Activated CD4-positive, alpha-beta memory T cell treated with anti-CD3 and anti-CD28 coated beads for 36 hours (primary cell): ENCODE data around the gene TMEM130. TPM values are rescaled to one million over a fixed set of nuclear protein-coding genes. Genes with fewer than 3 reads are reported as not detected.

Experiments used
- CTCF ChIA-PET: fragments of 350-600 bp; sonication (Branson Sonifier 250); formaldehyde crosslinking; loops from one replicate; lab custom pipeline; 2021; ENCODE audit warnings: antibody characterized with exemption, inconsistent platforms; lab: Charles Lee
- POLR2A ChIA-PET: fragments of 350-600 bp; sonication (Branson Sonifier 250); formaldehyde crosslinking; loops from one replicate; lab custom pipeline; 2021; ENCODE audit warnings: antibody characterized with exemption; lab: Charles Lee
- DNase-seq: peaks from one replicate; pipeline ENCODE4 v3.0.0-alpha.2; 2020
- H3K27ac Mint-ChIP-seq: one replicate; pipeline ENCODE4 v1.8.0; 2021; ENCODE audit warnings: mixed read lengths
- H3K27me3 Mint-ChIP-seq: one replicate; pipeline ENCODE4 v1.8.0; 2021; ENCODE audit warnings: mixed read lengths
- H3K36me3 Mint-ChIP-seq: one replicate; pipeline ENCODE4 v1.8.0; 2021; ENCODE audit warnings: mixed read lengths
- H3K4me1 Mint-ChIP-seq: one replicate; pipeline ENCODE4 v1.8.0; 2021; ENCODE audit warnings: low read depth, mixed read lengths
- H3K4me3 Mint-ChIP-seq: one replicate; pipeline ENCODE4 v1.8.0; 2021; ENCODE audit warnings: mild to moderate bottlenecking, mixed read lengths
- H3K9me3 Mint-ChIP-seq: one replicate; pipeline ENCODE4 v1.8.0; 2021; ENCODE audit warnings: mixed read lengths
- intact Hi-C: fragments of 100-400 bp; cut with micrococcal nuclease; formaldehyde crosslinking; loops from one replicate; pipeline ENCODE4 v1.15.1; 2023
- total RNA-seq, 2 experiments: library from RNA; stranded (reverse); gene quantifications; one replicate each; pipeline ENCODE4 v1.2.3, GENCODE V29; 2021

TMEM130 gene, protein sequence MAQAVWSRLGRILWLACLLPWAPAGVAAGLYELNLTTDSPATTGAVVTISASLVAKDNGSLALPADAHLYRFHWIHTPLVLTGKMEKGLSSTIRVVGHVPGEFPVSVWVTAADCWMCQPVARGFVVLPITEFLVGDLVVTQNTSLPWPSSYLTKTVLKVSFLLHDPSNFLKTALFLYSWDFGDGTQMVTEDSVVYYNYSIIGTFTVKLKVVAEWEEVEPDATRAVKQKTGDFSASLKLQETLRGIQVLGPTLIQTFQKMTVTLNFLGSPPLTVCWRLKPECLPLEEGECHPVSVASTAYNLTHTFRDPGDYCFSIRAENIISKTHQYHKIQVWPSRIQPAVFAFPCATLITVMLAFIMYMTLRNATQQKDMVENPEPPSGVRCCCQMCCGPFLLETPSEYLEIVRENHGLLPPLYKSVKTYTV
- not detected for total RNA-seq

DNA sequence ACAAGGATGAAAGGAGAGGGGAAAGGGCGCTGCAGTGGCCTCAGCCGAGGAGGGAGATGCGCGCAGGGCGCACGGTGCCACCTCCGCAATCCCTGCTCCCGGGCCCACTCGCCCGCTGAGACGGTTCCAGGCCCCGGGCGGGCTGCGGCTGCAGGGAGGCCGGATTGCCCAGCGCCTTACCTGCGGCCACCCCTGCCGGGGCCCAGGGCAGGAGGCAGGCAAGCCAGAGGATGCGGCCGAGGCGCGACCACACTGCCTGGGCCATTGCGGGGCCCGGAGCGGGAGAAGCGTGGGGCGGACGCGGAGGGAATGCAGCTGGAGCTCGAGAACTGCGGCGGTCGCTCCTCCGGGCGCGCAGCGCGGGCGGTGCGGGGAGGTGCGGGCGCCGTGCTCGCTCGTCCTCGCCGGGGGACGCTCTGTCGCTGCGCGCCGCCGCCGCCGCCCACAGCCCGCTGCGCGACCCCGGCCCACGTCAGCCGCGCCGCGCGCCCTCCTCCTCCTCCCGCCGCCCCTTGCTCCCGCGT lies at the start of gene TMEM130:
Gene TMEM130 (minus strand): TSS at position 418 of the 524 bp plus-strand sequence. CDS start 153 bp downstream, at position 265.
- Mint-ChIP-seq H3K36me3 (no peaks in the 10 kb centered on the region), H3K4me3 (peak within 1 kb of the TSS; percentile 66), H3K9me3 (no peaks in the 10 kb centered on the region), H3K27ac (no peak within 1 kb of the TSS), H3K4me1 (peaks cover 2% of the 10 kb centered on the region), H3K27me3 (peaks cover 16% of the 10 kb centered on the region)
- ChIA-PET POLR2A (no interaction called here), CTCF (no interaction called here)
- intact Hi-C loops = no loop called here
- DNase-seq = no peak

DNA sequence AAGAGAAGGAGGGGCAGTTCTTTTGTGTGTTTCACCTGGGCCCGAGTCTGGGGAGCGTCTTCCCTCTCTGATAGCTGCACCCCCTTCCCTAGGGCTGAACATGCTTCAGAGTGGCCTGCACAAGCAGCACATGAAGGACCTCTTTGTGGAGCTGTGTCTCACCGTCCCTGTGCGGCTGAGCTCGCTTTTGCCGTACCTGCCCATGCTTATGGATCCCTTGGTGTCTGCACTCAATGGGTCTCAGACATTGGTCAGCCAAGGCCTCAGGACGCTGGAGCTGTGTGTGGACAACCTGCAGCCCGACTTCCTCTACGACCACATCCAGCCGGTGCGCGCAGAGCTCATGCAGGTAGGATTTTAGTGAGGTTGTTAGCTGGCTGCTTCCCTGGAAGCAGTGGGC lies 47.5 kb upstream of the TMEM130 start:
- H3K36me3 Mint-ChIP-seq = peaks cover 53% of the 10 kb centered on the region
- no peak overlapping the region for H3K4me3 Mint-ChIP-seq
- H3K27me3 Mint-ChIP-seq = no peaks in the 10 kb centered on the region
- no peak for DNase-seq
- ChIA-PET POLR2A (no interaction called here), CTCF (no interaction called here)
- H3K9me3 Mint-ChIP-seq = no peaks in the 10 kb centered on the region
- intact Hi-C loops = no loop called here
- no peak overlapping the region for H3K27ac Mint-ChIP-seq
- no peaks in the 10 kb centered on the region for H3K4me1 Mint-ChIP-seq

DNA sequence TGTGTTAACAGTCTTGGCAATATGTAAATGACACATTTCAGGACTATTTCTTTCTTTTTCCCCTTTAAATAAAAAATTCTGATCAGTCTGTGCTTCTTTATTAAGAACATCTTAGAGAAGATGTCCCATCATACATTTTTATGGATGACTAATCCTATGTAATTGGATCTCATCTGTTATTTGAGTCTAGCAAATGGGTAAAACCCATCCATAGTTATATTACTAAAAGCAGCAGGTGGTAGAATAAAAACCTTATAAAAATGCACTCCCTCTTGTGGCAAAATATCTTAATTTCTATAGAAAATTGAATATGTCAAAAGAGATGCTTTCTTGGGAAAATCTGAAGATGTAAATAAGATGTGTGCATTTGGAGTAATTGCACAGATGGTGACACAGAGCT lies 43.8 kb upstream of the TMEM130 start:
- ChIA-PET CTCF (no interaction called here), POLR2A (no interaction called here)
- no peak overlapping the region for H3K4me3 Mint-ChIP-seq
- intact Hi-C loops = no loop called here
- H3K4me1 Mint-ChIP-seq = no peaks in the 10 kb centered on the region
- no peaks in the 10 kb centered on the region for H3K9me3 Mint-ChIP-seq
- H3K27ac Mint-ChIP-seq = no peak overlapping the region
- DNase-seq = no peak
- H3K36me3 Mint-ChIP-seq = peaks cover 59% of the 10 kb centered on the region
- no peaks in the 10 kb centered on the region for H3K27me3 Mint-ChIP-seq

DNA sequence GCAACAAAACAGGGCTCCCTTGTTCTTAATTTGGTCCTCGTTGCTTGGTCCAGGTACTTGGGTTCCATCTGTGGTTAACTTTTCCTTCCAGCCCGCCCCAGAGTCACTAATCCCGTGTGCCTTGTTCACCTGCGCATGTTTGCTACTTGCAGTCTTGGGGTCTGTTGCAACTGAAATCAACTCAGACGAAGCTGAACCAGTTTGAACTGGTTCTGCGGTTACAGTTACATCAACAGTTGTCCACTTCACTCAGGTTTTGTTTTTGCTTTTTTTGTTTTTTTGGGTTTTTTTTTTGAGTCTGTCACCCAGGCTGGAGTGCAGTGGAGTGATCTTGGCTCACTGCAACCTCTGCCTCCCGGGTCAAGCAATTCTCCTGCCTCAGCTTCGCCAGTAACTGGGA lies 43.2 kb upstream of the TMEM130 start:
- Mint-ChIP-seq H3K4me3 (no peak overlapping the region), H3K27me3 (no peaks in the 10 kb centered on the region), H3K9me3 (no peaks in the 10 kb centered on the region), H3K36me3 (peaks cover 61% of the 10 kb centered on the region), H3K4me1 (no peaks in the 10 kb centered on the region), H3K27ac (no peak overlapping the region)
- intact Hi-C loops = no loop called here
- POLR2A ChIA-PET = no interaction called here
- DNase-seq = no peak
- CTCF ChIA-PET = no interaction called here

DNA sequence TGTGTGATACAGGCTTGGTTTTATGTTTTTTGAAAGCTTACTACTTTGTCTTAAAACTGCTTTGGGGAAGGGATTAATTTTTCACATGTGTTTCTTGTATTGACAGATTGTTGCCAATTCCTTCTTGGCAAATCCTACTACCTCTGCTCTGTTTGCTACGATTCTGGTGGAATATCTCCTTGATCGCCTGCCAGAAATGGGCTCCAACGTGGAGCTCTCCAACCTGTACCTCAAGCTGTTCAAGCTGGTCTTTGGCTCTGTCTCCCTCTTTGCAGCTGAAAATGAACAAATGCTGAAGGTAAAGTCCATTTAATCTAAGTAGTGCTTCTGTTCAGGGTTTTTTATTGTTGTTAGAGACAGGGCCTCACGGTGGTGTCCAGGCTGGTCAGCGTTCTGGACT lies 42.1 kb upstream of the TMEM130 start:
- no peak overlapping the region for H3K4me3 Mint-ChIP-seq
- DNase-seq = no peak
- no peaks in the 10 kb centered on the region for H3K4me1 Mint-ChIP-seq
- H3K36me3 Mint-ChIP-seq = peaks cover 59% of the 10 kb centered on the region
- no peaks in the 10 kb centered on the region for H3K9me3 Mint-ChIP-seq
- ChIA-PET CTCF (no interaction called here), POLR2A (interaction anchor here (0.6 kb wide), 1 partner anchor 205 kb away, joined by 3 read pairs; no protein-coding TSS in a partner anchor)
- intact Hi-C loops = no loop called here
- H3K27ac Mint-ChIP-seq = no peak overlapping the region
- H3K27me3 Mint-ChIP-seq = no peaks in the 10 kb centered on the region

DNA sequence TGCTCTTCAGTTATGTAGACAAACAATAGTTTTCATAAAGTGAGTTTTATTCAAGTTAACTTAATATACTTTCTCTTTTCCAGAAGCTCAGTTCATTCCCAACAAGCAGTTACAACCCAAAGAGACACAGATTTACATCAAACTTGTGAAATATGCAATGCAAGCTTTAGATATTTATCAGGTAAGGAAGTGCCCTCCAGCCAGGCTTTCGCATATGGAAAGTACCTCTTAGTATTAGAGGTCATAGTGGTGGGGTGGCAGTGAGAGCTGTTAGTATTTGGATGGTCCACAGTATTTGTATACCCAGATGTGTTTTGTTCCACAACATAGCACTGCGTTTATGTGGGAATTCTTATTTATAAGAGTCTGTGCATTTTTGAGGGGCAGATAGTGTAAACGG lies 40.6 kb upstream of the TMEM130 start:
- H3K27ac Mint-ChIP-seq = no peak overlapping the region
- no peaks in the 10 kb centered on the region for H3K4me1 Mint-ChIP-seq
- no peak overlapping the region for H3K4me3 Mint-ChIP-seq
- POLR2A ChIA-PET = no interaction called here
- DNase-seq = no peak
- CTCF ChIA-PET = no interaction called here
- no peaks in the 10 kb centered on the region for H3K27me3 Mint-ChIP-seq
- H3K36me3 Mint-ChIP-seq = peaks cover 56% of the 10 kb centered on the region
- H3K9me3 Mint-ChIP-seq = no peaks in the 10 kb centered on the region
- intact Hi-C loops = no loop called here

DNA sequence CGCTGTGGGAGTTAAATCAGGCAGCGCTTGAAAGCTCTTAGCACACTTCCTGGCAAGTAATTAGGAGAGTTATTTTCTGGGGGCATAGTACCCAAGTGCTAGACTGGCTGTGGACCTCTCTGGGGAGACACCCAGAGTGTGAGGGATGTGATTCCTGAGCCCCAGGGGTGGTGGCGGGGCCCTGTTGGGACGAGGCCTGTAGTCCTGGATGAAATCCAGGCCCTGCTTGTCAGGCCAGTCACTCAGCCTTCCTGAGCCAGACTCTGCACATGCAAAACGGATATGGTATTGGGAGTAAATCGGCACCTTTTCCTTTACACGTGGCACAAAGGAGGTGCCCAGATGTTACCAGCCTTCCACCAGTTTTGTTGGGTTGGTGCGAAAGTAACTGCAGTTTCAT lies 39.7 kb upstream of the TMEM130 start:
- ChIA-PET POLR2A (no interaction called here), CTCF (interaction anchor here (1.2 kb wide), 1 partner anchor 404 kb away, joined by 3 read pairs; no protein-coding TSS in a partner anchor)
- H3K36me3 Mint-ChIP-seq = peaks cover 63% of the 10 kb centered on the region
- H3K9me3 Mint-ChIP-seq = no peaks in the 10 kb centered on the region
- no peaks in the 10 kb centered on the region for H3K27me3 Mint-ChIP-seq
- no peak overlapping the region for H3K27ac Mint-ChIP-seq
- intact Hi-C loops = no loop called here
- H3K4me3 Mint-ChIP-seq = no peak overlapping the region
- no peak for DNase-seq
- H3K4me1 Mint-ChIP-seq = no peaks in the 10 kb centered on the region

DNA sequence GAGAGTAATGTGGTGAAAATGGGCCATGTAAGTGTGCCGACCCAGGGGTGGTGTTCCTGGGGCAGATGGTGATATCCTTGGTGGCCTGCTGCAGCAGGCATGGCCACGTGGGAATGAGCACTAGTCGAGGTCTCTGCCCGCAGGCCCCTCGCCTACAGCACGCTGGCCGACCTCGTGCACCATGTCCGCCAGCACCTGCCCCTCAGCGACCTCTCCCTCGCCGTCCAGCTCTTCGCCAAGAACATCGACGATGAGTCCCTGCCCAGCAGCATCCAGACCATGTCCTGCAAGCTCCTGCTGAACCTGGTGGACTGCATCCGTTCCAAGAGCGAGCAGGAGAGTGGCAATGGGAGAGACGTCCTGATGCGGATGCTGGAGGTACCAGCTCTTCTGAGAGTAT lies 38.8 kb upstream of the TMEM130 start:
- no peaks in the 10 kb centered on the region for H3K4me1 Mint-ChIP-seq
- intact Hi-C loops = no loop called here
- H3K36me3 Mint-ChIP-seq = peaks cover 64% of the 10 kb centered on the region
- H3K9me3 Mint-ChIP-seq = no peaks in the 10 kb centered on the region
- no peak overlapping the region for H3K4me3 Mint-ChIP-seq
- DNase-seq = no peak
- no peak overlapping the region for H3K27ac Mint-ChIP-seq
- POLR2A ChIA-PET = no interaction called here
- H3K27me3 Mint-ChIP-seq = no peaks in the 10 kb centered on the region
- CTCF ChIA-PET = interaction anchor here (1.2 kb wide), 1 partner anchor 405 kb away, joined by 3 read pairs; no protein-coding TSS in a partner anchor

DNA sequence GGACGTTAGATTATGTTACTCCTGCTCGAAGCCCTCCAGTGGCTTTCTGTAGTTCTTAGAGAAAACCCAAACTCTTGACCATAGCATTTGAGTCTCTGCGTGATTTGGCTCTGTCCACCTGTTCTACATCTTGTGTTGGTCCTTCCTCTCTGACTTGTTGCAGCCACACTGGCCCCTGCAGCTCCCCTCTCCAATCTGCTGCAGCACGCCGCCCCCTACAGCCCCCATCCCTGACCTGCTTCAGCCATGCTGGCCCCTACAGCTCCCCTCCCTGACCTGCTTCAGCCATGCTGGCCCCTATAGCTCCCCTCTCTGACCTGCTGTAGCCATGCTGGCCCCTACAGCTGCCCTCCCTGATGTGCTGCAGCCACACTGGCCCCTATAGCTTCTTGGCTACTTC lies 37.8 kb upstream of the TMEM130 start:
- H3K4me3 Mint-ChIP-seq = no peak overlapping the region
- H3K27me3 Mint-ChIP-seq = no peaks in the 10 kb centered on the region
- ChIA-PET CTCF (no interaction called here), POLR2A (no interaction called here)
- H3K36me3 Mint-ChIP-seq = peaks cover 62% of the 10 kb centered on the region
- intact Hi-C loops = no loop called here
- no peak overlapping the region for H3K27ac Mint-ChIP-seq
- DNase-seq = no peak
- no peaks in the 10 kb centered on the region for H3K4me1 Mint-ChIP-seq
- no peaks in the 10 kb centered on the region for H3K9me3 Mint-ChIP-seq

DNA sequence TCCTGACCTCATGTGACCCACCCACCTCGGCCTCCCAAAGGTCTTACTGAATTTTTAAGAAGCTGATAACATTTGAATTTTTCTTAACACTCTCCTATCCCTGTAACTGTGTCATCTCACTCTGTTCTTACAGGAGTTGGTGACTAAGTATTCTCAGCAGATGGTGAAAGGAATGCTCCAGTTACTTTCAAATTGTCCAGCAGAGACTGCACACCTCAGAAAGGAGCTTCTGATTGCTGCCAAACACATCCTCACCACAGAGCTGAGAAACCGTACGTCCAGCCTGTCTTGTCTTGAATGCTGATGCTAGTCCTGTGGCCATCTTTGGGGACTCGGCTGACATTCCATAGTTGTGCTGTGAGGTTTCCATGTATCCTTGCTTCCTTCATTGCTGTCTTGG lies 33.4 kb upstream of the TMEM130 start:
- intact Hi-C loops = no loop called here
- no peaks in the 10 kb centered on the region for H3K27me3 Mint-ChIP-seq
- no peak overlapping the region for H3K27ac Mint-ChIP-seq
- CTCF ChIA-PET = no interaction called here
- peaks cover 59% of the 10 kb centered on the region for H3K36me3 Mint-ChIP-seq
- POLR2A ChIA-PET = interaction anchor here (0.9 kb wide), 1 partner anchor 25 kb away, joined by 3 read pairs; no protein-coding TSS in a partner anchor
- no peak overlapping the region for H3K4me3 Mint-ChIP-seq
- no peaks in the 10 kb centered on the region for H3K4me1 Mint-ChIP-seq
- H3K9me3 Mint-ChIP-seq = no peaks in the 10 kb centered on the region
- DNase-seq = no peak

DNA sequence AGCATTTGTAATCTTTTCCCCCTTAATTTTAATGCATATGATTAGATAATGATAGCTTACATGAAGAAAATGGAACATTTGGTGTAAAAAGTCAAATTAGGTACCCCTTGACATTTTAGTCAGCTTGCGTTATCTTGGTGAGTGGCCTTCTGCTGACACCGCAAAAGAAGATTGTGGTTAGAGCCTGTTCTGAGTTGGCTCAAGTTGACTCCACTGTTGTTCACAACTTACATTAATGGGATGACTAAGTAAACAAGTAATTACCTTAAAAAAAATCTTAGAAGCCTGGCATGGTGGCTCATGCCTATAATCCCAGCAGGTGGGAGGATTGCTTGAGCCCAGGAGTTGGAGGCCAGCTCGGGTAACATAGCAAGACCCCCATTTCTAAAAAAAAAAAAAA lies 32.7 kb upstream of the TMEM130 start:
- no peaks in the 10 kb centered on the region for H3K9me3 Mint-ChIP-seq
- POLR2A ChIA-PET = interaction anchor here (0.9 kb wide), 1 partner anchor 25 kb away, joined by 3 read pairs; no protein-coding TSS in a partner anchor
- H3K4me3 Mint-ChIP-seq = no peak overlapping the region
- H3K27me3 Mint-ChIP-seq = no peaks in the 10 kb centered on the region
- peaks cover 57% of the 10 kb centered on the region for H3K36me3 Mint-ChIP-seq
- intact Hi-C loops = no loop called here
- H3K4me1 Mint-ChIP-seq = no peaks in the 10 kb centered on the region
- CTCF ChIA-PET = no interaction called here
- no peak overlapping the region for H3K27ac Mint-ChIP-seq
- no peak for DNase-seq

DNA sequence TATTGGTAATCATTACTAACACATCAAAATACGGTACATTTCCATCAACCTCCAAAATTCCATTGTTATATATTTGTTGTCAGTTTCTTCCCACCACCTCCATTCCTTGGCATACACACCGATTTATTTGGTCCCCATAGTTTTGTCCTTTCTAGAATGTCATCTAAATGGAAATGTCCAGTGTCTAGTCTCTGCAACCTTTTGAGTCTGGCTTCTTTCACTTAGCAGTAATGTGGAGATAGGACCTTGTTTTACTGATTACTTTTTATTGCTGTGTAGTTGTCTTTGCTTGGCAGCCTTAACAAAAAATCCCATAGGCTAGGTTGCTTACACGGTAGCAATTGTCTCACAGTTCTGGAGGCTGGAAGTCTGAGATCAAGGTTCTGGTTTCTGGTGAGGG lies 31.0 kb upstream of the TMEM130 start:
- no peaks in the 10 kb centered on the region for H3K4me1 Mint-ChIP-seq
- no peak overlapping the region for H3K4me3 Mint-ChIP-seq
- no peak for DNase-seq
- CTCF ChIA-PET = no interaction called here
- POLR2A ChIA-PET = no interaction called here
- H3K27me3 Mint-ChIP-seq = no peaks in the 10 kb centered on the region
- no peak overlapping the region for H3K27ac Mint-ChIP-seq
- intact Hi-C loops = no loop called here
- no peaks in the 10 kb centered on the region for H3K9me3 Mint-ChIP-seq
- peaks cover 60% of the 10 kb centered on the region for H3K36me3 Mint-ChIP-seq

DNA sequence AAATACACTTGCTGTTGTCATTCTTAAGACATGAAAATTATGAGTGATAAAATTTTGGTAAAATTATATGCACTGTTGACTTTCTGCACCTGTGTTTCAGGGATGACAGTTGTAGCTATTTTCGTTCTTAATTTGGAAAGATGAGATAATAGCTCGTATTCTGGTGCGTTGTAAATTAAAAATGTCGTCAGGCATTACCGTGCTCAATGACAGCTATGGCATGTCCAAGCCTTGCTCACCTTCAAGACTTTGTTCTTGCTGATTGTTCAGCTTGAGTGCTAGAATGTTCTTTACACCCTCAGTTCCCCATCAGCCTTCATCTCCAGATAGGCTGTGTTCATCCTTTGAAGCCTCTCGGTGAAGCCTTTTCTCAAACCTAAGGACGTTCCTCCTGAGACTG lies 30.0 kb upstream of the TMEM130 start:
- H3K4me3 Mint-ChIP-seq = no peak overlapping the region
- H3K9me3 Mint-ChIP-seq = no peaks in the 10 kb centered on the region
- no peak for DNase-seq
- no peaks in the 10 kb centered on the region for H3K4me1 Mint-ChIP-seq
- CTCF ChIA-PET = no interaction called here
- intact Hi-C loops = no loop called here
- POLR2A ChIA-PET = no interaction called here
- H3K27me3 Mint-ChIP-seq = no peaks in the 10 kb centered on the region
- H3K36me3 Mint-ChIP-seq = peaks cover 59% of the 10 kb centered on the region
- H3K27ac Mint-ChIP-seq = no peak overlapping the region
